GM21737 (cell line): ENCODE results near the gene TIGD1.

Experiments
- ATAC-seq: cut with Tn5 transposase; IDR thresholded peaks from one replicate; pipeline ENCODE4 v1.9.1; 2021; ENCODE audit warnings: mild to moderate bottlenecking, moderate library complexity; ENCODE audit not compliant: unreplicated experiment

TIGD1 gene

DNA sequence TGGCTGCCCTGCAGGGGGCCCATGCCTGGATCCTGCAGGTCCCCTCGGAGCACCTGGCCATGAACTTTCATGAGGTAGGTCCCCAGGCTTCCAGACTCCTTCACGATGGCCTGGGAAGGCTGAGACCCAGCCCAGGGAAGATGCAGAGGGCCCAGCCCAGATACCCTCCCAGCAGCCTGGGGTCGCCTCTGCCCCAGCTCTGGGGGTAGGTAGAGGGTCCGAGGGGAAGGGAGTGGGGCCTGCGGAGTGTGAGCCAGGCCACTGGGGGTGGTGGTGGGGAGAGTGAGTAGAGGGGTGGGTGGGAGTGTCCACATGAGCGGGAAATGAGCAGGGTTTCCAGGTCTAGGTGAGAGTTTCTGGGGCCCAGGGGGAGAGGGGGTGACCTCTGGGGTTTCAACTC is 25.6 kb downstream of the TIGD1 start:
- no peak for ATAC-seq

DNA sequence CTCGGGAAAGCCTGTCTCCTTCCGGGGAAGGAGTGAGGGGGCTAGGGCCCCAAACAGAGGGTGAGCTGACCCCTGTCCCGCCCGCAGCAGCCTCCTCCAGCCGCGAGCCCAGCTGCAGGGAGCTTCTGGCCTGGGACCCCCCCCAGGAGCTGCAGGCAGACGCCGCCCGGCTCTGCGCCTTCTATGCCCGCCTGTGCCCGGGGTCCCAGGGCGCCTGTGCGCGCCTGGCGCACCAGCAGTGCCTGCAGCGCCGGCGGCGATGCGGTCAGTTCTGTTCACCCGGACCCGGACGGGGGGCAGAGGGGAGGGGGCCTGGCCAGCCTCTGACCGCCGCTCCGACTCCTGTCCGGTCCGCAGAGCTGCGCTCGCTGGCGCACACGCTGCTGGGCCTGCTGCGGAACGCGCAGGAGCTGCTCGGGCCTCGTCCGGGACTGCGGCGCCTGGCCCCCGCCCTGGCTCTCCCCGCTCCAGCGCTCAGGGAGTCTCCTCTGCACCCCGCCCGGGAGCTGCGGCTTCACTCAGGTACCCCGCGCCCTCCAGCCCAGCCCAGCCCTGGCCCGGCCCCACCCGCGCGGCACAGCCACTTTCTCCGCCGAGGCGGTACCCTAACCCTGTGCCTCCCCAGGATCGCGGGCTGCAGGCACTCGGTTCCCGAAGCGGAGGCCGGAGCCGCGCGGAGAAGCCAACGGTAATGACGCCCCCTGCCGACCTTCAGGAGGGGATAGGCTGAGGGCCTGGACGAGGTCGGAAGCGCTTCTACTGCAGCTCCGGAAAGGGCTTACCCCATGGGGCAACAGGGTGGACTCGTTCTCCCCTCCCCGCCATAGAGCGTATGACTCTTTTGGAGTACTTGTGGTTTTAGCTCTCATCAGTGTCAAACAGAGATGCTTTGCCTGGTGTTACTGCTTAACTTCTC is 26.4 kb downstream of the TIGD1 start:
- ATAC-seq: no peak

DNA sequence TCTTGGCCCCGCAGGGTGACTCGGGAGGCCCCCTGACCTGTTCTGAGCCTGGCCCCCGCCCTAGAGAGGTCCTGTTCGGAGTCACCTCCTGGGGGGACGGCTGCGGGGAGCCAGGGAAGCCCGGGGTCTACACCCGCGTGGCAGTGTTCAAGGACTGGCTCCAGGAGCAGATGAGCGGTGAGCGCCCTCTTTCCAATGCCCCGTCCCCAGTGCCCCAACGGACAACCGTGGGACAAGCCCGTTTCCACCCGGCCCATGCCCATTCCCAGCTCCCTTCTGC is 27.0 kb downstream of the TIGD1 start:
- no peak for ATAC-seq

DNA sequence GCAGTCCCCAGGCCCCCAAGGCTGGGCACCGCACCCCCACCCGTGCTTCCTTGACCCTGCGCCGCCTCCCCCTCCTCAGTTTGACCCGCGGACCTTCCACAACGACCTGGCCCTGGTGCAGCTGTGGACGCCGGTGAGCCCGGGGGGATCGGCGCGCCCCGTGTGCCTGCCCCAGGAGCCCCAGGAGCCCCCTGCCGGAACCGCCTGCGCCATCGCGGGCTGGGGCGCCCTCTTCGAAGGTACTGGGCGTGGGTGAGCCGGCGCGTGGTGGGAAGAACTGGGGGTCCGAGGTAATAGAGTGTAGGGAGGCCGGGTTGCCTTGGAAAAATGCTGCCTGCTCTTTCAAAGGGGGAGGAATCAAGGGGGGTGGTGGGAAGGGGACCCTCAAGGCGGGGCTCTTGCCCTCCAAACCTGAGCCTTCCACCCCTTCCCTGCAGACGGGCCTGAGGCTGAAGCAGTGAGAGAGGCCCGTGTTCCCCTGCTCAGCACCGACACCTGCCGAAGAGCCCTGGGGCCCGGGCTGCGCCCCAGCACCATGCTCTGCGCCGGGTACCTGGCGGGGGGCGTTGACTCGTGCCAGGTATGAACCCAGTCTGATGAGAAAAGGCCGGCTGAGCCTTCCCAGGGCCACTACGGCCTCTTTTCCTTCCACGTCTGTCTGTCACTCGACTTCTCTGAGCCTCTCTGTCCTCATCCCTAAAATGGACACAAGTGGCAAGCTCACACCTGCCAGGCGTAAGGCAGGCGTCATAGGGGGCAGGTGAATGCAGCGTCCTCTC is 27.5 kb downstream of the TIGD1 start:
- no peak for ATAC-seq

DNA sequence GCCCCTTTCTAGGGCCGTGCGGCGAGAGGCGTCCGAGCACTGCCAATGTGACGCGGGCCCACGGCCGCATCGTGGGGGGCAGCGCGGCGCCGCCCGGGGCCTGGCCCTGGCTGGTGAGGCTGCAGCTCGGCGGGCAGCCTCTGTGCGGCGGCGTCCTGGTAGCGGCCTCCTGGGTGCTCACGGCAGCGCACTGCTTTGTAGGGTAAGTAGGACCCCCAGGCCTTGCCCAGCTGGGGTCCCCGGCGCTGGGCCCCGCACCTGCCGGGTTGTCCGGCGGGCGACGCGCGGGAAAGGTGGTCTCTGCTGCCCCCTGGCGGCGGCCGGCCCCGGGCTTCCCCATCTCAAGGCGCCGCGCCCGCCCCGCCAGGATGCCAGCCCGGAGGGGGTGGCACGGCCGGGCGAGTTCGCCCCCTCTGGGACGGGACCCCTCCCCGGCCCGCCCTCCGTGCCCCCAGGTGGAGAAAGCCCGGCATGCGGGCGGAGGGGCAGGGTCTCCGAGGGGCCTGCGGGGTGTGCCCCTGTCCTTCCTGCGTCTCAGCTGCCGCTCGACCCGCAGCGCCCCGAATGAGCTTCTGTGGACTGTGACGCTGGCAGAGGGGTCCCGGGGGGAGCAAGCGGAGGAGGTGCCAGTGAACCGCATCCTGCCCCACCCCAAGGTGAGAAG is 28.3 kb downstream of the TIGD1 start:
- ATAC-seq: no peak

DNA sequence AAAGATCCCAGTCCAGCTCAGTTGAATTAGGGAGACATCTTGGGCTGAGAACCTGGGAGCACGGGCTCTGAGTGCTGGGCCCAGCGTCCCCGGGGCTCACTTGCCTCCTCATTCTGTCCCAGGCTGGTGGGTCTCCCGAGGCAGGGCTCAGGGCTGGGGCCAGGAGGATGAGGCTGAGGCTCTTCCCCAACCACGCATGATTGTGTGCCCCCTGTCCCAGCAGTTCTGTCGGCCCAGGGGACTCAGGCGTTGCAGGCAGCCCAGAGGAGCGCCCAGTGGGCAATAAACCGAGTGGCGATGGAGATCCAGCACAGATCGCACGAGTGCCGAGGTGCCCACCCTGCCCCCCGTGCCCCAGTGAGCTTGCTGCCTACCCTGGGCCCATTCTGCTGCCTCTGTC is 29.3 kb downstream of the TIGD1 start:
- ATAC-seq: no peak

DNA sequence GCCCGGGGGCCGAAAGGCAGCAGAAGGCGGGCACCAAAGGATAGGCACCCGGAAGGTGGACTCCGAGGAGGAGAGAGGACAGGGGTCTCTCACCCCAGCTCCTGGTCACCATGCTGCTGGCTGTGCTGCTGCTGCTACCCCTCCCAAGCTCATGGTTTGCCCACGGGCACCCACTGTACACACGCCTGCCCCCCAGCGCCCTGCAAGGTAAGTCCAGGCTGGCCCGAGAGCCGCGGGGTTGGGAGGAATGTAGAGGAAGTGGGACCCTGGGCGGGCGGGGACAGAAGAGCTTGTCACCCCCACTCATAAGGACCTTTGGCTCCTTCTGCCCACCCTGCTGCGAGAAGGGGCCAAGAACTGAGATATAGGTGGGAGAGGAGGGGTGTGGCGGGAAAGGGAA is 29.9 kb downstream of the TIGD1 start:
- no peak for ATAC-seq

DNA sequence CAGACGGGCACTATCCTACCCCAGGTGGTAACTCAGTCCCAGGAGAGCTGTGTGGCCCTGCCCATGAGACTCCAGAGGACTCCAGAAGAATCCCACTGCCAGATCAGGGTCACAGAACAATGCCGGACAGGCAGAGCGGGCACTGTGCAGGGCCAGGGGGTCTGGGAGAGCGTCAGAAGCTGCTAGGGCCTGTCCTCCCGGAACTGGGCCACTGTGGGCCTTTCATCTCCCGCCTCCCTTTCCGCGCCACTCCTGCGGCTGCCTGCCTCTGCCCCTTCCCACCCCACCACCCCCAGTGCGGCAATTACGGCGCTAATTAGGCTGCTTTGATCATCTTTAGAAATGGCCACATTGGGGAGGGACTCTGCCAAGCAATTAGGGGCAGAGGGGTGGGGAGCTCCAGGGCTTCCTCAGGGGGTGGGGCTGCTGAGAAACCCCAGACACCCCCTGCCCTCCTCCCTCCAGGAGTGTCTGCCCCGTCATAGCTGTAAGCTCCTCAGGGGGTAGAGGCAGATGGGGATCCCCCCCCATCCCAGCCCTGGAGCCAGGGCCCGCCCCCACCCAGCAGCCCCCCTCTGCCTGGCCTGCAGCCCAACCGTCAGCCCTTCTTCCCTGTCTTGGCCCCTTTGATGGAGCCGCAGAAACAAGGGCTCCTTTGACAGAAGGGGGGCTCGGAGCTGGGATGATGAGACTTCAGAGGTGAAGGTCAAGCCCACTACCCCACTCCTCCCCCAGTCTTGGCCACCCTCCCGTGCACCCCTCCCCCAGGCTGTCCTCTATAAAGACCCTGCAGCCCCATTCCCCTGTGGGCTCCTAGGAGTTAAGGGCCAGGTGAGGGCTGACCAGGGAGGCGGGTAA is 30.5 kb downstream of the TIGD1 start, which contains the start of gene PRSS56:
Gene PRSS56 (plus strand): TSS at position 808 of the 858 bp plus-strand sequence. CDS start 211 bp downstream, outside the sequence.
- no peak for ATAC-seq

DNA sequence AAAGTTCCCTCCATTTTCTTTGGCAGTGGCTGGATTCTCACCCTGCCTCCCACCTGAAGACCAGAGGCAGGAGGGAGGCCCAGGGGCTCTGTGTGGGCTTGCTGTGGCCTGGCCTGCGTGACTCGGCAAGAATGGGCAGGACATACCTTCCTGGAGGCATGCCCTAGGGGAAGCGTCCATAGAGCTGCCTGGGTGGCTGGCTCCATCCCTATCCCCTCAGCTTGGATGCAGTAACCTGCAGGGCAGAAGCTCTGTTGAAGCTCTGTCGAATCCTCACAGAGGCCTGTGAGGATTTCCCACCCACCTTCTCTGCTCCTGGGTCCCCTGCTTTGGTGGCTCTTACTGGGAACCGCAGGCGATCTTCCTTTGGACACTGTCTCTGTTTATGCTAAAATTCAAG is 31.5 kb downstream of the TIGD1 start:
- ATAC-seq: no peak

DNA sequence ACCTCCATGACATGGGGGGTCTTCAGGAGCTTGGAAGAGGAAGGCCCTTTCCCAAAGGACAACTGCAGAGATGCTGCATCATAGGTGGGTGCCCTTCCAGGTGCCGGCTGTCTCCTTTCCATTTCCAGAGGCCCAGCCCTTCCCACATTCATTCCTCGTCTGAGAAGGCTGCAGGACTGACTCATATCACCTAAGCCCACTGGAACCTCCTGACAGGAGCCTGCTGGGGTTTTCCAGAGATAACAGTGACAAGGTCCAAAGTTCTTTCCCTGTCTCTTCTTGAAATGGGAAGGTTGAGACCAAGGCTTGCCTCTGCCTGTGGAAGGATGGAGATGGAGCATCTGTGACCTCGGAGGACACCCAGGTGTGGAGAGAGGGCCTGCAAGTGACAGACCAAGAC is 33.8 kb downstream of the TIGD1 start:
- ATAC-seq: no peak

DNA sequence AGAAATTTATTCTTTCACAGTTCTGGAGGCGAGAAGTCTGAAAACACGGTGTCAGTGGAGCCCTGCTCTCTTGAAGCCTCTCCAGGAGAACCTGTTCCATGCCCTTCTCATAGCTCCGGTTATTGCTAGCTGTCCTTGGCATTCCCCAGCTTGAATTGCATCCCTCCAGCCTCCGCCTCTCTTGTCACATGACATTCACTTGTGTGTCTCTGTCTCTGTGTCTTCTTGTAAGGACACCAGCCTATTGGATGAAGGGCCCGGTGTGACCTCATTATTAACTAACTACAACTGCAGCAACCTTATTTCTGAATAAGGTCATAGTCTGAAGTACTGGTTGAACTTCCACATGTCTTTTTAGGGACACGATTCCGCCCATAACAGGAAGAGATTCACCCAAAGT is 34.7 kb downstream of the TIGD1 start:
- no peak for ATAC-seq

DNA sequence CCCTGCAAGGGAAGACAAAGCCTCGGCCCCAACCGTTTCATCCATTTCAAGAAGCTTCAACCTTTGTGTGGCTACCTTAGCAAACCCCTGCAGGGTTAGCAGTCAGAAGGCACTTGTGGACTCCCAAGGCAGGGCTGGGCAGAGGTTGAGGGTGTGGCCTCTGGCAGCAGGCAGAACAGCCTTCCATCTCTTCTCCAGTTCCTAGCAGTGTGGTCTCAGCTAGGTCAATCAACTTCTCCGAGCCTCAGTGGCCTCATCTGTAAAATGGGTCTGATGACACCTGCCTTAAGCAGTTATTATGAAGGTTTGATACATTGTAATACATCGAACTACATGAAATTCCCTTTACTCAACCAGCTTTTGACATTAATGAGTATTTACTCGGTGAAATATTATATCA is 37.0 kb downstream of the TIGD1 start:
- ATAC-seq: no peak

DNA sequence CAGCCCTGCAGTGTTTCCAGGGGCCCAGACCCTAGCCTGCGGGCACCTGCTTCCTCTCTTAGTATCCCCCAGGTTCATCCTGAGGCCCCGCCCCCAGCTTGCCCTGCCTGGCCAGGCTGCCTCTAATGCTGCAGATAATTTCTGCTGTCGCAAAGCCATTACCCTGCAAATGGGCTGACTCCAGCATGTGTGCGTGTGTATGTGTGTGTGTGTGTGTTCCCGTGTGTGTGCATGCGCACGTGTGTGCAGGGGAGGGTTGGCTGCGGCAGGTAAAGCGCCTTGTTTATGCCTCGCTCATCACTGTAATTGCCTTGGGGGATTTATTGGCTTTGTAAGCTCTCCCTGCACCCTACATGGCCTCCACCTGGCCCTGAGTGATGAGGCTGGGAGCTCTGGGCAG is 37.8 kb downstream of the TIGD1 start:
- no peak for ATAC-seq

DNA sequence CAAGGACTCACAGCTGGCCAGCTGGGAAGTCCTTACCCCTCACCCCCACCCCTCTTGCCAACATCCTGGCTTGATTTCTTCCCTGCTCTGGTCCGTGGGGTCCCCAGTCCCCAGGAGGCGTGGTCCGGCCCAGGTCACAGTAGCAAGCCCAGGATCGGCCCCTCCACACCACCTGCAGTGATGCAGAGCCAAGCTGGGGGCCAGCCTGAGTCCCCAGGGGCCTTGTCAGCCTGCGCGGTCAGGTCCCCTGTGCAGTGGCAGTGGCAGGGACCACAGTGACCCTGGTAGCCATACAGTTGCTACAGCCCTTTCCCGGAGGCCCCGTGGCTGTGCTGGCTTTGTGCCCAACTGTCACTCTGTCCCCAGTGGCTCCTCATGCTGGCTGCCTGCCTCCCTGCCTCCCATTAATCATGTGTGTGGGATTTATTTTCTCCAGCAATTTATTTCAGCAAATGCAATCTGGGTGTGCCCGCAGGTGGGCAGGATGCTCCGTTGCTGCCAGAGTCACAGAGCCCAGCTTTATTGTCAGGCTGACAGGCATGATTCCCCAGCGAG is 38.9 kb downstream of the TIGD1 start:
- no peak for ATAC-seq

DNA sequence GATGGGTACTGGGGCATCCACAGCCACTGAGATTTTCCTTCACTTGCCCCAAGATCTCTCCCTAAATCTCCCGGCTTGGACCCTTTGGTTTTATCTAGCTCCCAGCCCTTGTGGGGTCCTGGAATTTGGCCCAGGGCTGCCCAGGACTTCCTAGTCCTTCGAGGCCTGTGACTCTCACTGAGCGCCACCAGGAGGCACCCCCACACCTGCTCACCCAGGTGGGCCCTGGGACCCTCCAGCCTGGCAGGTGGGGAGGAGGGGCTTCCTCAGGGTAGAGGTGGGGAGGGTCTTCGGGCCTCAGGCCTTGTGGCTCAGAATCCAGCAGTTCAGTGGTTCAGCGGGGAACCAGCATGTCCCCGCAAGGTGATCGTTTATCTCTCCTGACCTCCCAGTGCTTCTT is 42.1 kb downstream of the TIGD1 start:
- no peak for ATAC-seq

DNA sequence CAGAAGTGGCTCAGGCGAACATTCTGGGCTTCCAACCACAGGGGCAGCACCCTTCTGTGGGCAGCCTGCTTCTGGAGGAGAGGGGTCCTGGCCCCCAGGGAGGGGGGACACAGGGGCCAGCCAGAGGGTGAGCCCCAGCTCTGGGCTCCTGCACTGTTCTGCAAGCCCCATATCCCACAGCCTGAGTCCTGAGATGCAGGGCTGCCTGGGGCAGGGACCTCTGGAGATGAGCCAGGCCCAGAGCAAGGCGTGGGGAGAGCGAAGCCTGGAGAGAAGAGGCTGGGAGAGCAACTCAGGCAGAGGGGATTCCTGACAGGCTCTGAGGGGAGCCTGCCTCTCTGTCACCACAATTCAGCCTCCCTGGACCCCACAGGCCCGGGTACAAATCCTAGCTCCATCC is 43.6 kb downstream of the TIGD1 start:
- ATAC-seq: no peak

DNA sequence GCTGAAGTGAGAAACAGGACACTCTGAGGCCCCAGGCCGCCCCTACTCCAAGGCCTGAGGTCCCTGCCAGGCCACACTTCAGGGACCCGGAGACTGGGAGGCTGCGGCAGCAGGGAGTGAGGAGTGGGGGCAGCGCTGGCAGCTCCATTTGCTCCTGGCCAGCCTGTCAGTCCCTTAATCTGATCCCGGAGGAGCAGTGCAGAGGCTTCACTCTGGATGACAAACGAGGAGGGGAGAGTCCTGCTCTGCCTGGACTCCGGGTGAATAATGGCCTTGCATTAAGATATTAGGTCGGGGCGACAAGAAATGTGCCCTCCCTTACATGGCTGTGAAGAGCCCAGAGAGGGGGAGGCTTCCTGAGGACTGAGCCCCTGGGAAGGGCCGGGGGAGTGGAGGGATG is 44.5 kb downstream of the TIGD1 start:
- no peak for ATAC-seq

DNA sequence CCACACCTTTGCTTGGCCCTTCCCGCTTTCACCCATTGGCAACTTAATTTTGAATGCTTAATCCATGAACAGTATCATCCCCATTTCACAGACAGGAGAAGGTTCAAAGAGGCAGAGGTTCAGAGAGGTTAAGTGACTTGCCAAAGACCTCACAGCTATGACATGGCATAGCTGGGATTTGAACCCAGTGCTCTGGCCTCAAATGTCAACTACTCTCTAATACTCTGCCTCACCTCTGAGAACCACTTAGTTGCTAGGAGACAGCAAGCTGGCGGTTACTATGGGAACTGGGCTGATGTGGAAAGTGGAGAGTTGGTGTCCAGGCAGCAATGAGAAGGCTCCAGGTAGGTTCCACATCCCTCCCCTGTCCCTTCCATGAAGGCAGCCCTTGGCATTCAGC is 45.9 kb downstream of the TIGD1 start:
- ATAC-seq: no peak

DNA sequence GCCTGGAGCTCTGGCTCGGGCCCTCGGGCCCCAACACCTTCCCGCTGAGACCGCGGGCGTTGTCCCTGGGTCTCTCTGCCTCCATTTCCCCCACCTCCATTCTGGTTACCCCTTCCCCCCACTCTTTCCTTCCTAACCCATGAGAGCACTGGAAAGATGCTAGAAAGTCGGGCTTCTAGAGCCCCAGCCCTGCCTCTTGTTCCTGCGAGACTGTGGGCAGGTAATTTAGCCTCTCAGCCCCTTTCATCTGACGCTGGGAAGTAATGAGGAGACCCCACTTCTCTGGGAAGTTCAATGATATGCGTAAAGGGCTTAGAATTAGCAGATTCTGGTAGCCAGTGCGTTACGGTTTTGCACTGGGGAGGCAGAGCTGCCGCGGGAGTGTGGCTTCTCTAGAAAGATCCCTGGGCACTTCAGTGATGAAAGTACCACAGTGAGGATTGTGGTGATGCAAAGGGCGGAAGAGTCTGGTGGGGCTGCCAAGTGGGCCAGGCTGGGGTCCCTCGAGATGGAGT is 46.5 kb downstream of the TIGD1 start:
- no peak for ATAC-seq
